Measurements from ENCODE around the gene SH3D19. TPM values are rescaled to one million over a fixed set of nuclear protein-coding genes. Genes with fewer than 3 reads are reported as not detected.

The SH3D19 gene
- total and polyA plus RNA-seq, 2 of the 4 experiments (the other 2 are of a cell fraction): 14.4 to 27.2 TPM

DNA sequence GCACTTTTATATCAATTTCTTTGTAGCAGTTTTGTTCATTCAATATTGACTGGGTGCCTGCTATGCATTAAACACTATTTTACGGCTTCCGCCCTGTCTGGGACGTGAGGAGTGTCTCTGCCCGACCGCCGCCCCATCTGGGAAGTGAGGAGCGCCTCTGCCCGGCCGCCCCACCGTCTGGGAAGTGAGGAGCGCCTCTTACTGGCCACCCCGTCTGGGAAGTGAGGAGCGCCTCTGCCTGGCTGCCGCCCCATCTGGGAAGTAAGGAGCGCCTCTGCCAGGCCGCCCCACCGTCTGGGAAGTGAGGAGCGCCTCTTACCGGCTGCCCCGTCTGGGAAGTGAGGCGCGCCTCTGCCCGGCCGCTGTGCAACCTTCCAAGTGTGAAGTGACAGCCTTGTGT lies 157.8 kb downstream of the SH3D19 start:
- no peaks in the 10 kb centered on the region for H3K27me3 ChIP-seq (ENCODE audit: control insufficient read depth, insufficient read depth, low read length)
- peaks cover 7% of the 10 kb centered on the region for H3K4me1 ChIP-seq (ENCODE audit: control insufficient read depth, insufficient read depth, low read length)
- dilution Hi-C loops (cut with HindIII; ENCODE audit: low sequenced_read_pairs, unreplicated experiment) (no loop called here), in situ Hi-C loops (cut with MboI; ENCODE audit: low sequenced_read_pairs) (no loop called here), intact Hi-C loops (cut with micrococcal nuclease) (loop anchor here (5.0 kb wide), 1 partner anchor 110 kb away; the partner anchor contains the start of gene PRSS48)
- H3K4me3 ChIP-seq (ENCODE audit: insufficient read depth, low read depth, low read length): no peak overlapping the region
- no peak overlapping the region for H4K5ac ChIP-seq (ENCODE audit: low read depth, low read length)
- no peak overlapping the region for H4K91ac ChIP-seq (ENCODE audit: insufficient read depth, low read depth, low read length)
- ATAC-seq (ENCODE audit: low read depth) (no peak), DNase-seq (no peak)
- H3K23ac ChIP-seq (ENCODE audit: low read depth, low read length): no peak overlapping the region
- no TSS peak for BruUV-seq (replicated peaks)
- H3K79me1 ChIP-seq (ENCODE audit: low read depth in 1 of 2, low read length in 2 of 2): no peaks in the 10 kb centered on the region
- H3K9me1 ChIP-seq (ENCODE audit: insufficient read depth, low read length): peaks cover 2% of the 10 kb centered on the region; the same call in 1 of the 2 replicates
- no peak overlapping the region for H2AK9ac ChIP-seq (replicated peaks; ENCODE audit: low read depth, low read length, poor library complexity)
- TF ChIP-seq USF2 (IDR thresholded peaks at IDR 0.05; ENCODE audit: low read depth, low read length) (no peak), RAD21 (IDR thresholded peaks at IDR 0.05; ENCODE audit: low read length) (no peak), CHD1 (IDR thresholded peaks at IDR 0.05; ENCODE audit: low read depth, low read length) (no peak), POLR2A (IDR thresholded peaks at IDR 0.05; ENCODE audit: low read depth, low read length) (no peak)
- H3K27ac ChIP-seq (ENCODE audit: insufficient read depth, low read length): no peak overlapping the region
- H3K9ac ChIP-seq (ENCODE audit: low read depth, low read length): no peak overlapping the region
- H3K9me3 ChIP-seq (ENCODE audit: control insufficient read depth, insufficient read depth, low read length): no peaks in the 10 kb centered on the region
- no peak overlapping the region for H3K4me2 ChIP-seq (ENCODE audit: low read depth, low read length)
- no peak overlapping the region; a peak in 1 of 4 replicates for H4K8ac ChIP-seq (ENCODE audit: low read depth in 2 of 2, low read length in 2 of 2)
- WGBS, 2 experiments (ENCODE audit: extremely low coverage in 2 of 2, insufficient read length in 1 of 2): 97% methylated on average over 11 of the region's 24 CpGs; no CpG with 5 or more reads in 1 of the 2 experiments
- CTCF ChIA-PET: no interaction called here
- no peak overlapping the region for H3K18ac ChIP-seq (ENCODE audit: low read depth, low read length)
- POLR2A ChIA-PET (ENCODE audit: unreplicated experiment): interaction anchor here (0.6 kb wide), 1 partner anchor 15 kb away, joined by 8 read pairs; no protein-coding TSS in a partner anchor
- H2BK120ac ChIP-seq (ENCODE audit: low read depth, low read length): no peak overlapping the region
- no peak overlapping the region for H2BK5ac ChIP-seq (ENCODE audit: low read depth, low read length, poor library complexity, severe bottlenecking)
- H2AFZ ChIP-seq (replicated peaks; ENCODE audit: low read length, poor library complexity): no peak overlapping the region
- no peak overlapping the region for H3K4ac ChIP-seq (ENCODE audit: low read depth, low read length)
- no peak overlapping the region for H3K56ac ChIP-seq (ENCODE audit: extremely low read depth, insufficient read depth, low read length)
- no peak overlapping the region for H2BK20ac ChIP-seq (ENCODE audit: low read depth, low read length)
- no peaks in the 10 kb centered on the region for H4K20me1 ChIP-seq (ENCODE audit: insufficient read depth, low read length)
- no peak overlapping the region for H2BK15ac ChIP-seq (ENCODE audit: low read depth, low read length)
- H3K14ac ChIP-seq (replicated peaks; ENCODE audit: low read depth, low read length): no peak overlapping the region
- no peak overlapping the region for H2AK5ac ChIP-seq (ENCODE audit: low read depth, low read length)
- no peaks in the 10 kb centered on the region for H3K36me3 ChIP-seq (ENCODE audit: control insufficient read depth, insufficient read depth, low read length)
